SK-N-SH (cell line): ENCODE measurements around the gene PDHX. TPM values are rescaled to one million over a fixed set of nuclear protein-coding genes. Genes with fewer than 3 reads are reported as not detected.

Source experiments
- CTCF ChIA-PET: fragments of 300-600, 350-600 bp; formaldehyde crosslinking; extraction: SDS; loops from one replicate; lab custom pipeline; 2021; lab: Yijun Ruan, JAX
- POLR2A ChIA-PET: fragments of 350-600 bp; sonication (Branson Sonifier 250); formaldehyde crosslinking; extraction: SDS; loops from one replicate; lab custom pipeline; 2020; ENCODE audit warnings: antibody characterized with exemption, inconsistent platforms; lab: Yijun Ruan, JAX
- DNase-seq: peaks from one replicate; pipeline ENCODE4 v3.0.0; 2012
- H2AFZ ChIP-seq: fragments of 200-600 bp; sonication (generic); 2 replicates; pipeline ENCODE4 v1.8.1; 2016; ENCODE audit warnings: antibody characterized with exemption, mild to moderate bottlenecking, low read depth
- H3F3A ChIP-seq: fragments of 200-600 bp; sonication (generic); replicated peaks from 2 replicates; pipeline ENCODE3; 2016; ENCODE audit warnings: antibody characterized with exemption, mild to moderate bottlenecking; ENCODE audit not compliant: insufficient read depth
- H3K27ac ChIP-seq, 2 experiments: fragments of 200-500 bp in 1 of 2; fragments of 200-600 bp in 1 of 2; sonication (Bioruptor generic) in 1 of 2; sonication (generic), shearing (Covaris generic) in 1 of 2; 2 replicates each; pipeline versions ENCODE4 v1.5.1 to v1.6.1; 2014 to 2016; ENCODE audit warnings: low read depth in 2 of 2, inconsistent platforms in 1 of 2, low read length in 1 of 2, mild to moderate bottlenecking in 1 of 2, mixed read lengths in 1 of 2
- H3K27me3 ChIP-seq: fragments of 200-600 bp; sonication (generic), shearing (Covaris generic); 2 replicates; pipeline ENCODE4 v1.6.1; 2016; ENCODE audit warnings: mixed run types; ENCODE audit not compliant: insufficient read depth
- H3K36me3 ChIP-seq, 2 experiments: fragments of 200-500 bp in 1 of 2; fragments of 200-600 bp in 1 of 2; sonication (Bioruptor generic) in 1 of 2; sonication (generic) in 1 of 2; replicated peaks in 1 of 2; 2 replicates each; pipeline versions ENCODE3 to v1.5.1; 2014 to 2016; ENCODE audit warnings: low read length in 1 of 2, mild to moderate bottlenecking in 1 of 2; ENCODE audit not compliant: insufficient read depth in 2 of 2, control insufficient read depth in 1 of 2
- H3K4me1 ChIP-seq, 2 experiments: fragments of 200-500 bp in 1 of 2; fragments of 200-600 bp in 1 of 2; sonication (Bioruptor generic) in 1 of 2; sonication (generic), shearing (Covaris generic) in 1 of 2; 2 replicates each; pipeline versions ENCODE4 v1.5.1 to v1.6.1; 2014 to 2016; ENCODE audit warnings: low read depth in 1 of 2, low read length in 1 of 2, mixed run types in 1 of 2; ENCODE audit not compliant: insufficient read depth in 2 of 2, control insufficient read depth in 1 of 2
- H3K4me2 ChIP-seq: fragments of 200-600 bp; sonication (generic), shearing (Covaris generic); 2 replicates; pipeline ENCODE4 v1.6.1; 2017; ENCODE audit warnings: mixed run types
- H3K4me3 ChIP-seq, 2 experiments: fragments of 200-500 bp in 1 of 2; fragments of 200-600 bp in 1 of 2; sonication (Bioruptor generic) in 1 of 2; sonication (generic), shearing (Covaris generic) in 1 of 2; 2 replicates each; pipeline versions ENCODE4 v1.5.1 to v1.8.1; 2014 to 2016; ENCODE audit warnings: low read depth in 2 of 2, inconsistent platforms in 1 of 2, low read length in 1 of 2, mild to moderate bottlenecking in 1 of 2, mixed read lengths in 1 of 2, moderate library complexity in 1 of 2
- H3K79me2 ChIP-seq: fragments of 200-600 bp; sonication (generic); 2 replicates; pipeline ENCODE4 v1.8.1; 2017; ENCODE audit warnings: mild to moderate bottlenecking; ENCODE audit not compliant: insufficient read depth
- H3K9ac ChIP-seq: fragments of 200-600 bp; sonication (generic); 2 replicates; pipeline ENCODE4 v1.6.1; 2017; ENCODE audit warnings: mixed run types
- H3K9me2 ChIP-seq: fragments of 200-600 bp; sonication (generic); 2 replicates; pipeline ENCODE4 v1.6.1; 2017; ENCODE audit warnings: mixed run types
- H3K9me3 ChIP-seq: fragments of 200-600 bp; sonication (generic); 2 replicates; pipeline ENCODE4 v1.6.1; 2017; ENCODE audit warnings: mixed run types, mild to moderate bottlenecking, moderate library complexity
- H4K20me1 ChIP-seq: fragments of 200-600 bp; sonication (generic); 2 replicates; pipeline ENCODE4 v1.6.1; 2017; ENCODE audit warnings: mild to moderate bottlenecking, mixed run types; ENCODE audit not compliant: insufficient read depth
- CHD2 ChIP-seq: fragments of 150-350 bp; IDR thresholded peaks from 2 replicates; pipeline ENCODE4 v1.6.1; 2018; ENCODE audit warnings: low read length; ENCODE audit not compliant: partially characterized antibody
- CTCF ChIP-seq: fragments of 200-600 bp; sonication (generic); IDR thresholded peaks from 2 replicates; pipeline ENCODE4 v1.6.1; 2017; ENCODE audit warnings: antibody characterized with exemption, mild to moderate bottlenecking, moderate library complexity
- ELF1 ChIP-seq: IDR thresholded peaks from 2 replicates; pipeline ENCODE4 v1.4.0; 2012
- IRF3 ChIP-seq: fragments of 150-350 bp; IDR thresholded peaks from 2 replicates; pipeline ENCODE4 v1.6.1; 2016; ENCODE audit warnings: mild to moderate bottlenecking, low read depth, low read length
- JUND ChIP-seq: IDR thresholded peaks from 2 replicates; pipeline ENCODE4 v1.4.0; 2012
- MXI1 ChIP-seq: IDR thresholded peaks from 2 replicates; pipeline ENCODE4 v1.6.1; 2012; ENCODE audit warnings: mild to moderate bottlenecking, low read depth, low read length, improper control_type of control experiment
- NFIC ChIP-seq: IDR thresholded peaks from 2 replicates; pipeline ENCODE4 v1.4.0; 2012; ENCODE audit warnings: borderline replicate concordance
- POLR2AphosphoS5 ChIP-seq: IDR thresholded peaks from 2 replicates; pipeline ENCODE4 v1.6.1; 2012; ENCODE audit warnings: low read depth, low read length
- RAD21 ChIP-seq: IDR thresholded peaks from 2 replicates; pipeline ENCODE4 v1.6.1; 2012; ENCODE audit warnings: mild to moderate bottlenecking, low read length
- REST ChIP-seq: IDR thresholded peaks from 2 replicates; pipeline ENCODE4 v1.6.1; 2012; ENCODE audit warnings: mild to moderate bottlenecking, low read depth, low read length, moderate library complexity
- SIN3A ChIP-seq: IDR thresholded peaks from 2 replicates; pipeline ENCODE4 v1.6.1; 2012; ENCODE audit warnings: low read depth, mild to moderate bottlenecking, low read length, moderate library complexity, borderline replicate concordance
- SMC3 ChIP-seq: IDR thresholded peaks from 2 replicates; pipeline ENCODE4 v1.6.1; 2012; ENCODE audit warnings: low read depth, low read length, improper control_type of control experiment
- USF1 ChIP-seq: IDR thresholded peaks from 2 replicates; pipeline ENCODE4 v1.4.0; 2012; ENCODE audit warnings: low read depth, borderline replicate concordance
- USF2 ChIP-seq: fragments of 150-350 bp; IDR thresholded peaks from 2 replicates; pipeline ENCODE4 v1.6.1; 2017; ENCODE audit warnings: antibody characterized with exemption, low read length, low read depth, borderline replicate concordance
- ZBTB33 ChIP-seq: IDR thresholded peaks from 2 replicates; pipeline ENCODE4 v1.4.0; 2012; ENCODE audit warnings: low read depth, borderline replicate concordance
- WGBS: methylation state at CpG from one replicate; pipeline ENCODE4 v1.1.6; 2017; ENCODE audit warnings: low lambda C conversion rate; 5-methylcytosine and 5-hydroxymethylcytosine counted together
- polyA plus RNA-seq, 3 experiments: library from polyadenylated mRNA; depleted of rRNA; stranded (reverse); fragments of >200 nt; gene quantifications; 2 replicates each; pipeline ENCODE4 v1.2.3, GENCODE V29; 2012

Gene PDHX
- polyA plus RNA-seq, 1 of the 3 experiments (the other 2 are of a cell fraction) = 14.8 TPM

- Histone ChIP-seq H3K36me3 (peaks cover 47 to 70% of the 10 kb centered on the region in 2 experiments), H4K20me1 (no peaks in the 10 kb centered on the region), H2AFZ (no peak overlapping the region), H3K4me1 (no peaks in the 10 kb centered on the region; a peak in 1 of 4 replicates), H3K79me2 (peaks cover 10% of the 10 kb centered on the region; the same call in 1 of the 2 replicates), H3K9ac (no peak overlapping the region), H3F3A (peaks cover 10% of the 10 kb centered on the region), H3K4me2 (no peak overlapping the region), H3K4me3 (no peak overlapping the region), H3K9me3 (peaks cover 6% of the 10 kb centered on the region; the same call in 1 of the 2 replicates), H3K9me2 (no peaks in the 10 kb centered on the region), H3K27ac (no peak overlapping the region), H3K27me3 (no peaks in the 10 kb centered on the region)
- WGBS = over 99% methylated on average over 4 of the region's 4 CpGs
- POLR2A ChIA-PET = no interaction called here
- CTCF ChIA-PET = interaction anchor here (1.7 kb wide), 1 partner anchor 336 kb away, joined by 3 read pairs; no protein-coding TSS in a partner anchor
- no peak for DNase-seq
- TF ChIP-seq ELF1 (no peak), NFIC (no peak), JUND (no peak), SMC3 (no peak), USF1 (no peak), SIN3A (no peak), ZBTB33 (no peak), CTCF (no peak), CHD2 (no peak), REST (no peak), USF2 (no peak), RAD21 (no peak), IRF3 (no peak), POLR2AphosphoS5 (no peak), MXI1 (no peak)
Observed at GRCh38 chr11:34968862-34969261, 52.4 kb downstream of the PDHX start.
